ENCODE results near the gene TMEM201.

- no peak for TF ChIP-seq CTCF (IDR thresholded peaks at IDR 0.05; ENCODE audit: control extremely low read depth in 1 of 3, insufficient read depth in 1 of 3, low read depth in 1 of 3, low read length in 3 of 3)
- no peak for TF ChIP-seq POLR2AphosphoS5 (IDR thresholded peaks at IDR 0.05; ENCODE audit: low read depth, low read length)
- TF ChIP-seq CBX8 (IDR thresholded peaks at IDR 0.05; ENCODE audit: borderline replicate concordance, low read depth, low read length), result no peak
- no peak for TF ChIP-seq JUN (IDR thresholded peaks at IDR 0.05; ENCODE audit: low read depth, low read length)
- no peak for TF ChIP-seq EP300 (IDR thresholded peaks at IDR 0.05; ENCODE audit: borderline replicate concordance in 1 of 2, low read depth in 2 of 2, low read length in 2 of 2)
- TF ChIP-seq SRF (IDR thresholded peaks at IDR 0.05; ENCODE audit: low read depth, low read length), result no peak
- TF ChIP-seq CEBPB (IDR thresholded peaks at IDR 0.05; ENCODE audit: low read depth, low read length), result no peak
- no peak for TF ChIP-seq NRF1 (IDR thresholded peaks at IDR 0.05; ENCODE audit: low read depth, low read length)
- TF ChIP-seq ATF2 (IDR thresholded peaks at IDR 0.05; ENCODE audit: low read length), result no peak
- no peak for TF ChIP-seq MAX (IDR thresholded peaks at IDR 0.05)
- TF ChIP-seq SUZ12 (IDR thresholded peaks at IDR 0.05; ENCODE audit: low read length), result no peak
Measured at GRCh38 chr1:9634582-9634981, 45.9 kb downstream of the TMEM201 start.
